B cell (primary cell): ENCODE measurements around the gene TRIM62. TPM values are rescaled to one million over a fixed set of nuclear protein-coding genes. Genes with fewer than 3 reads are reported as not detected.
A peak's percentile ranks its signal among the peaks of the same experiment; 100 is the strongest.

ENCODE experiments used
- ATAC-seq: fragments of 200-7000 bp; cut with Tn5 transposase; one replicate; pipeline ENCODE4 v1.10.0; 2021; ENCODE audit warnings: low read depth, mild to moderate bottlenecking, moderate number of reproducible peaks, moderate library complexity
- CTCF ChIA-PET: fragments of 350-600 bp; sonication (Branson Sonifier 250); formaldehyde crosslinking; loops from one replicate; lab custom pipeline; 2021; ENCODE audit warnings: antibody characterized with exemption, inconsistent platforms; lab: Charles Lee
- POLR2A ChIA-PET: fragments of 350-600 bp; sonication (Branson Sonifier 250); formaldehyde crosslinking; loops from one replicate; lab custom pipeline; 2021; ENCODE audit warnings: antibody characterized with exemption; lab: Charles Lee
- DNase-seq: peaks from one replicate; pipeline ENCODE4 v3.0.0; 2013
- H2AFZ ChIP-seq: 2 replicates; pipeline ENCODE4 v1.6.1; 2012; ENCODE audit warnings: mild to moderate bottlenecking, low read depth, low read length; ENCODE audit not compliant: insufficient read depth, poor library complexity, severe bottlenecking
- H3K27ac ChIP-seq, 2 donors: 1 replicate in 1 of 2; 2 replicates in 1 of 2; pipeline ENCODE4 v1.5.1; 2012 to 2013; ENCODE audit warnings: low read length in 2 of 2, mild to moderate bottlenecking in 2 of 2, moderate library complexity in 1 of 2
- H3K27me3 ChIP-seq, 4 experiments: fragments of 200-600 bp in 1 of 4; sonication (generic) in 1 of 4; replicated peaks in 1 of 4; 1 replicate in 2 of 4; 2 replicates in 2 of 4; pipeline versions ENCODE4 v1.6.1 to v1.7.0; 2013 to 2016; ENCODE audit warnings: low read length in 3 of 4, mild to moderate bottlenecking in 2 of 4, mixed read lengths in 1 of 4, moderate library complexity in 1 of 4; ENCODE audit not compliant: insufficient read depth in 4 of 4, control insufficient read depth in 3 of 4; ENCODE audit errors: control extremely low read depth in 1 of 4
- H3K36me3 ChIP-seq, 2 experiments: replicated peaks in 1 of 2; 1 replicate in 1 of 2; 2 replicates in 1 of 2; pipeline versions ENCODE4 v1.6.1 to v1.7.1; 2013; ENCODE audit warnings: low read length in 1 of 2; ENCODE audit not compliant: insufficient read depth in 2 of 2, control insufficient read depth in 1 of 2; ENCODE audit errors: control extremely low read depth in 1 of 2, extremely low read depth in 1 of 2
- H3K4me1 ChIP-seq, 2 donors: fragments of 200-600 bp in 1 of 2; sonication (generic) in 1 of 2; 1 replicate in 1 of 2; 2 replicates in 1 of 2; pipeline versions ENCODE4 v1.5.1 to v1.6.1; 2013 to 2017; ENCODE audit warnings: low read length in 2 of 2; ENCODE audit not compliant: control insufficient read depth in 2 of 2, insufficient read depth in 2 of 2
- H3K4me2 ChIP-seq: replicated peaks from 2 replicates; pipeline ENCODE3; 2012; ENCODE audit warnings: mild to moderate bottlenecking, low read depth, low read length; ENCODE audit not compliant: poor library complexity, severe bottlenecking
- H3K4me3 ChIP-seq, 5 experiments: fragments of 200-600 bp in 1 of 5; sonication (generic) in 1 of 5; 1 replicate in 3 of 5; 2 replicates in 2 of 5; pipeline versions ENCODE4 v1.5.1 to v1.7.0; 2011 to 2016; ENCODE audit warnings: low read length in 4 of 5, mild to moderate bottlenecking in 4 of 5, low read depth in 2 of 5, control low read depth in 1 of 5, moderate library complexity in 1 of 5; ENCODE audit not compliant: insufficient read depth in 1 of 5; ENCODE audit errors: control extremely low read depth in 1 of 5, extremely low read depth in 1 of 5
- H3K79me2 ChIP-seq: fragments of 200-600 bp; sonication (generic); one replicate; pipeline ENCODE4 v1.6.0; 2016; ENCODE audit warnings: low read length; ENCODE audit not compliant: control insufficient read depth, insufficient read depth
- H3K9ac ChIP-seq: fragments of 200-600 bp; sonication (generic); 2 replicates; pipeline ENCODE4 v1.6.1; 2017; ENCODE audit warnings: mild to moderate bottlenecking, low read length, moderate library complexity
- H3K9me3 ChIP-seq, 3 donors: one replicate each; pipeline versions ENCODE4 v1.6.1 to v1.7.1; 2013; ENCODE audit warnings: low read length in 2 of 3; ENCODE audit not compliant: control insufficient read depth in 2 of 3, insufficient read depth in 1 of 3; ENCODE audit errors: control extremely low read depth in 1 of 3
- H4K20me1 ChIP-seq: 2 replicates; pipeline ENCODE4 v1.6.0; 2012; ENCODE audit warnings: mild to moderate bottlenecking, low read length; ENCODE audit not compliant: insufficient read depth, control insufficient read depth, poor library complexity, severe bottlenecking
- H3K27ac Mint-ChIP-seq: one replicate; pipeline ENCODE4 v1.8.0; 2021; ENCODE audit warnings: mixed read lengths
- H3K27me3 Mint-ChIP-seq: one replicate; pipeline ENCODE4 v1.8.0; 2021; ENCODE audit warnings: mixed read lengths
- H3K4me1 Mint-ChIP-seq: one replicate; pipeline ENCODE4 v1.8.0; 2021; ENCODE audit warnings: mixed read lengths
- H3K4me3 Mint-ChIP-seq: one replicate; pipeline ENCODE4 v1.8.0; 2021; ENCODE audit warnings: mixed read lengths
- H3K9me3 Mint-ChIP-seq: one replicate; pipeline ENCODE4 v1.8.0; 2022; ENCODE audit warnings: mixed read lengths; ENCODE audit not compliant: insufficient read depth
- CTCF ChIP-seq: fragments of 200-600 bp; IDR thresholded peaks from one replicate; pipeline ENCODE4 v1.8.0; 2022; ENCODE audit warnings: antibody characterized with exemption, mild to moderate bottlenecking
- EZH2 ChIP-seq: IDR thresholded peaks from 2 replicates; pipeline ENCODE4 v1.6.1; 2012; ENCODE audit warnings: borderline replicate concordance, low read depth, mild to moderate bottlenecking, moderate library complexity, low read length; ENCODE audit not compliant: insufficient read depth, poor library complexity, severe bottlenecking
- WGBS: methylation state at CpG from one replicate; pipeline ENCODE4 v1.1.5; 2013; ENCODE audit warnings: missing lambda C conversion rate; ENCODE audit not compliant: insufficient coverage; 5-methylcytosine and 5-hydroxymethylcytosine counted together
- intact Hi-C: fragments of 100-400 bp; cut with micrococcal nuclease; formaldehyde crosslinking; loops from one replicate; pipeline ENCODE4 v1.10.0; 2022
- polyA plus RNA-seq: library from polyadenylated mRNA; depleted of rRNA; stranded (reverse); fragments of >200 nt; gene quantifications from 2 replicates; pipeline ENCODE4 v1.2.3, GENCODE V29; 2012
- total RNA-seq, 2 donors: library from RNA; stranded (reverse); fragments of 120-200 nt in 1 of 2; gene quantifications; 1 replicate in 1 of 2; 2 replicates in 1 of 2; pipeline versions ENCODE4 v1.2.3 to v1.2.4, GENCODE V29; 2013 to 2022

TRIM62 gene
- total and polyA plus RNA-seq, 2 donors (not counting 1 experiment from before 2014, with no cell fraction given) = 10.7 to 24.1 TPM

DNA sequence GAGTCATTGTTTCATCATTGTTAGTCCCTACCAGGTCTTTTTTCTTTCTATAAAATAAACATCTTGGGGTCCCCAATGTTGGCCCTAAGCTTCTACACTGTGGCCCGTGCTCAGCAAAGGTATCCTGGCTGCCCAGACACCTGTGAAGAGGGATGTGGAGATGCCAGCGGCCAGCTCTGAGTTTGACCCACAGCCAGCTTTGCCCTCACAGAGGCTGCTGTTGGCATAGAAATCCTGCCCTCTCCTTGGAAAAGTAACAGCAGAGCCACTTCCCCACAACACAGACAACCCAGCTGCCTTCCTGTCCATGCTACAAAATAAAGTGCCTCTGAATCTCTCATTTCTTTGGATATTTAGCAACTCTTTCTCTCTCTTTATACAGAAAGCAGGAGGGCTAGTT is 6.0 kb downstream of the TRIM62 start:
- H3K79me2 ChIP-seq = peaks cover 11% of the 10 kb centered on the region
- DNase-seq (no peak), ATAC-seq (no peak)
- H3K9ac ChIP-seq = no peak overlapping the region
- ChIA-PET CTCF (no interaction called here), POLR2A (no interaction called here)
- intact Hi-C loops = no loop called here
- Mint-ChIP-seq H3K27me3 (no peaks in the 10 kb centered on the region), H3K27ac (no peak overlapping the region), H3K9me3 (no peaks in the 10 kb centered on the region), H3K4me1 (peaks cover 23% of the 10 kb centered on the region), H3K4me3 (no peak overlapping the region)
- no peaks in the 10 kb centered on the region for H3K9me3 ChIP-seq
- H3K4me2 ChIP-seq = no peak overlapping the region
- TF ChIP-seq CTCF (no peak), EZH2 (no peak)
- H3K36me3 ChIP-seq = peaks cover 0 to 12% of the 10 kb centered on the region in 2 experiments
- WGBS = 100% methylated on average over 1 of the region's 2 CpGs
- H4K20me1 ChIP-seq = peaks cover 28% of the 10 kb centered on the region
- H3K4me1 ChIP-seq = peaks cover 5 to 12% of the 10 kb centered on the region in 2 donors
- no peak overlapping the region for H2AFZ ChIP-seq
- no peak overlapping the region for H3K27ac ChIP-seq
- no peak overlapping the region for H3K4me3 ChIP-seq
- no peaks in the 10 kb centered on the region for H3K27me3 ChIP-seq

DNA sequence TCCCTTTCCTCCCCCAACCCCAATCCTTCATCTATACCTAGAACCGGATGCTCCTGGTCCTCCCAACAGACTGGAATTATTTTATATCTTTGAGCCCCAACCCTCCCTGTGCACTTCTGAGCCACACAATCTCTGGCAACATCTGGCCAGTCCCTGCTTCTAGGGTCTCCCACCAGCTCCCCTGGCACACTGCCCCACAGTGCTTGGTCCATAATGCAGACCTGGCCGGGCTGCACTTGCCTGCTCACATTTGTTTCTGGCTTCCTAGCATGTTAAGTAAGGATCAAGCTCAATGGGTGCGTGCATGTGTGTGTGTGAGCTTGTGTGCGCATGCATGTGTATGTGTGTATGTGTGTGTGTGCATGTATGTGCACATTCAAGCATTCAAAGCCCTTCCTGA is 8.8 kb downstream of the TRIM62 start:
- intact Hi-C loops = no loop called here
- Histone ChIP-seq H3K36me3 (peaks cover 0 to 23% of the 10 kb centered on the region in 2 experiments), H3K4me1 (peaks cover 0 to 6% of the 10 kb centered on the region in 2 donors), H2AFZ (no peak overlapping the region), H3K4me3 (no peak overlapping the region), H3K4me2 (no peak overlapping the region), H3K9ac (no peak overlapping the region), H3K9me3 (no peaks in the 10 kb centered on the region), H4K20me1 (peaks cover 20% of the 10 kb centered on the region), H3K79me2 (peaks cover 11% of the 10 kb centered on the region), H3K27me3 (no peaks in the 10 kb centered on the region), H3K27ac (no peak overlapping the region)
- Mint-ChIP-seq H3K27ac (peak overlapping the region; percentile 32), H3K4me1 (peaks cover 15% of the 10 kb centered on the region), H3K4me3 (no peak overlapping the region), H3K27me3 (no peaks in the 10 kb centered on the region), H3K9me3 (no peaks in the 10 kb centered on the region)
- 50% methylated on average over 2 of the region's 4 CpGs for WGBS
- ChIA-PET CTCF (interaction anchor here (1.4 kb wide), 1 partner anchor 122 kb away, joined by 4 read pairs; no protein-coding TSS in a partner anchor), POLR2A (no interaction called here)
- TF ChIP-seq CTCF = no peak
- no peak for TF ChIP-seq EZH2
- no peak for DNase-seq
- ATAC-seq = no peak
